K562 (cell line): Measurements from ENCODE around the gene LY6G6C. TPM values are rescaled to one million over a fixed set of nuclear protein-coding genes. Genes with fewer than 3 reads are reported as not detected.

Source experiments
- ATAC-seq: fragments of 200-7000 bp; cut with Tn5 transposase; 3 replicates; pipeline ENCODE4 v1.9.1; 2020; ENCODE audit warnings: moderate library complexity
- BruUV-seq: library from RNA; stranded (reverse); fragments of 400-500 nt; replicated peaks from 2 replicates; lab custom pipeline; 2021; lab: Mats Ljungman, UMichigan
- CTCF ChIA-PET: fragments of 300-600 bp; formaldehyde crosslinking; extraction: SDS; loops from one replicate; lab custom pipeline; 2021; ENCODE audit warnings: low intra/inter-chr PET ratio; lab: Yijun Ruan, JAX
- POLR2A ChIA-PET: fragments of 300-600, 350-650 bp; sonication (Branson Sonifier 250); formaldehyde crosslinking; extraction: SDS; loops from one replicate; lab custom pipeline; 2021; ENCODE audit warnings: antibody characterized with exemption, inconsistent platforms; lab: Yijun Ruan, JAX
- DNase-seq, 4 experiments: peaks; one replicate each; pipeline versions ENCODE4 v3.0.0 to v3.0.0-alpha.2; 2011 to 2018; ENCODE audit warnings: low spot score in 3 of 4, mixed read lengths in 3 of 4; ENCODE audit errors: extremely low read depth in 1 of 4
- FAIRE-seq: peaks from 2 replicates; lab custom pipeline; 2011; peaks lifted over from hg19 to GRCh38; lab: Jason Lieb, UNC
- H2AFZ ChIP-seq: 2 replicates; pipeline ENCODE4 v1.6.0; 2011; ENCODE audit warnings: low read depth, low read length, control low read depth, inconsistent platforms
- H3K27ac ChIP-seq: fragments of 200-600 bp; 3 replicates; pipeline ENCODE4 v1.8.0; 2011; ENCODE audit warnings: low read depth, mild to moderate bottlenecking, control low read depth, inconsistent platforms, low read length, moderate library complexity, mixed read lengths; ENCODE audit errors: extremely low read depth
- H3K27me3 ChIP-seq, 2 experiments: fragments of 300-600 bp in 1 of 2; 2 replicates in 1 of 2; 3 replicates in 1 of 2; pipeline versions ENCODE4 v1.6.0 to v1.8.0; 2011; ENCODE audit warnings: inconsistent platforms in 2 of 2, low read length in 2 of 2, mild to moderate bottlenecking in 1 of 2, mixed read lengths in 1 of 2, moderate library complexity in 1 of 2; ENCODE audit not compliant: control insufficient read depth in 2 of 2, insufficient read depth in 2 of 2
- H3K36me3 ChIP-seq: fragments of 300-600 bp; 3 replicates; pipeline ENCODE4 v1.8.0; 2011; ENCODE audit warnings: mild to moderate bottlenecking, low read length, inconsistent platforms; ENCODE audit not compliant: control insufficient read depth, insufficient read depth
- H3K4me1 ChIP-seq, 2 experiments: fragments of 200-600 bp in 1 of 2; replicated peaks in 1 of 2; 2 replicates in 1 of 2; 3 replicates in 1 of 2; pipeline versions ENCODE4 v1.5.1 to v1.8.0; 2011; ENCODE audit warnings: inconsistent platforms in 2 of 2, low read length in 2 of 2, mild to moderate bottlenecking in 1 of 2, mixed read lengths in 1 of 2, moderate library complexity in 1 of 2; ENCODE audit not compliant: control insufficient read depth in 2 of 2, insufficient read depth in 2 of 2
- H3K4me2 ChIP-seq: 2 replicates; pipeline ENCODE4 v1.6.1; 2011; ENCODE audit warnings: low read length, control low read depth, inconsistent platforms, mixed read lengths; ENCODE audit not compliant: insufficient read depth
- H3K4me3 ChIP-seq: fragments of 200-600 bp; sonication (generic), shearing (Covaris generic); 2 replicates; pipeline ENCODE4 v1.5.1; 2016; ENCODE audit warnings: control low read depth, inconsistent platforms
- H3K79me2 ChIP-seq: fragments of 200-600 bp; 3 replicates; pipeline ENCODE4 v1.8.0; 2011; ENCODE audit warnings: low read length, inconsistent platforms; ENCODE audit not compliant: control insufficient read depth, insufficient read depth
- H3K9ac ChIP-seq, 2 experiments: 2 replicates each; pipeline versions ENCODE4 v1.6.0 to v1.6.1; 2011; ENCODE audit warnings: low read depth in 2 of 2, low read length in 2 of 2, control low read depth in 1 of 2, inconsistent platforms in 1 of 2, mild to moderate bottlenecking in 1 of 2, mixed read lengths in 1 of 2; ENCODE audit not compliant: insufficient read depth in 1 of 2
- H3K9me1 ChIP-seq: one replicate; pipeline ENCODE4 v1.6.0; 2011; ENCODE audit warnings: inconsistent platforms, mild to moderate bottlenecking, low read length, moderate library complexity; ENCODE audit not compliant: control insufficient read depth, insufficient read depth
- H3K9me3 ChIP-seq: replicated peaks from 2 replicates; pipeline ENCODE4 v1.5.1; 2011; ENCODE audit warnings: low read depth, low read length, inconsistent platforms; ENCODE audit not compliant: control insufficient read depth, insufficient read depth
- H4K20me1 ChIP-seq: replicated peaks from 2 replicates; pipeline ENCODE4 v1.6.1; 2011; ENCODE audit warnings: low read length, inconsistent platforms, mixed read lengths; ENCODE audit not compliant: control insufficient read depth, insufficient read depth
- CCNT2 ChIP-seq: IDR thresholded peaks from 2 replicates; pipeline ENCODE4 v1.6.1; 2011; ENCODE audit warnings: borderline replicate concordance, low read depth, mild to moderate bottlenecking, moderate library complexity, mixed read lengths, low read length; ENCODE audit not compliant: insufficient read length; ENCODE audit errors: extremely low read depth
- CREBBP ChIP-seq: IDR thresholded peaks from one replicate; pipeline ENCODE4 v1.6.1; 2012; ENCODE audit warnings: low read depth, mild to moderate bottlenecking, control low read depth, inconsistent platforms, low read length
- DPF2 ChIP-seq: fragments of 450-650 bp; IDR thresholded peaks from 2 replicates; pipeline ENCODE4 v1.6.1; 2016
- NFE2L1 ChIP-seq: fragments of 450-650 bp; IDR thresholded peaks from 2 replicates; pipeline ENCODE4 v1.6.1; 2016; ENCODE audit warnings: missing genetic modification characterization, low read depth, mild to moderate bottlenecking, missing compliant biosample characterization, moderate library complexity, borderline replicate concordance
- PHF8 ChIP-seq: fragments of 200-600 bp; sonication (generic); IDR thresholded peaks from 2 replicates; pipeline ENCODE4 v1.6.1; 2012; ENCODE audit warnings: mixed run types, mild to moderate bottlenecking, inconsistent platforms, low read length, moderate library complexity, borderline replicate concordance
- RBBP5 ChIP-seq: fragments of 200-600 bp; sonication (generic); IDR thresholded peaks from 2 replicates; pipeline ENCODE4 v1.6.1; 2012; ENCODE audit warnings: borderline replicate concordance, mild to moderate bottlenecking, low read length, control low read depth, inconsistent platforms; ENCODE audit not compliant: insufficient read depth, poor library complexity, severe bottlenecking
- TAF7 ChIP-seq: fragments of 450-650 bp; IDR thresholded peaks from 2 replicates; pipeline ENCODE4 v1.6.1; 2016; ENCODE audit warnings: missing genetic modification characterization, missing compliant biosample characterization
- TGIF2 ChIP-seq: sonication (generic); formaldehyde crosslinking; IDR thresholded peaks from 2 replicates; pipeline ENCODE4 v1.8.1; 2022; ENCODE audit warnings: mild to moderate bottlenecking, missing genetic modification reagents, moderate library complexity
- WGBS: fragments of 100-300 bp; shearing (Covaris generic); methylation state at CpG from one replicate; pipeline ENCODE4 v1.1.6; 2016; ENCODE audit warnings: low coverage, mixed read lengths; ENCODE audit not compliant: insufficient coverage; ENCODE audit errors: missing lambda C conversion rate; 5-methylcytosine and 5-hydroxymethylcytosine counted together
- in situ Hi-C: fragments of 300-500 bp; cut with MboI; formaldehyde crosslinking; loops from 4 replicates; pipeline ENCODE4 v1.15.0; 2018; ENCODE audit warnings: inconsistent platforms, mixed read lengths
- intact Hi-C: fragments of 100-400 bp; cut with micrococcal nuclease; formaldehyde crosslinking; loops from 2 replicates; pipeline ENCODE4 v1.14.2; 2022
- polyA plus RNA-seq, 8 experiments: library from polyadenylated mRNA; depleted of rRNA in 4 of 8; stranded (reverse) in 5 of 8; unstranded in 3 of 8; fragments of >200 nt; fragmentation: Nextera tagmentation in 2 of 8; fragmentation: Illumina TruSeq in 1 of 8; extraction: Ambion mirVana in 2 of 8; extraction: Trizol in 1 of 8; gene quantifications; 2 replicates each; pipeline versions ENCODE4 v1.2.1 to v1.2.3, GENCODE V29; 2011 to 2014; ENCODE audit warnings: inconsistent platforms in 1 of 8, missing spikeins in 1 of 8
- total RNA-seq, 7 experiments: library from RNA; depleted of rRNA in 6 of 7; stranded (reverse); fragments of >200 nt in 6 of 7; fragmentation: Illumina TruSeq in 2 of 7; extraction: Trizol in 2 of 7; gene quantifications; 2 replicates each; pipeline versions ENCODE4 v1.2.1 to v1.2.3, GENCODE V29; 2011 to 2021; ENCODE audit warnings: low replicate concordance in 1 of 7
- TF ChIP-seq, protein P1 (sequence below): sonication (generic); IDR thresholded peaks from 2 replicates; pipeline ENCODE4 v1.6.1; 2016
- TF ChIP-seq, protein P2 (sequence below): fragments of 200-800 bp; sonication (Bioruptor generic); IDR thresholded peaks from 2 replicates; pipeline ENCODE4 v1.6.1; 2016; ENCODE audit warnings: missing genetic modification characterization, missing compliant biosample characterization

LY6G6C gene
- total and polyA plus RNA-seq, 9 of the 15 experiments (the other 6 are each of a cell fraction or from before 2014, with no cell fraction given), result 0.06 to 0.20 TPM; not detected in 7

DNA sequence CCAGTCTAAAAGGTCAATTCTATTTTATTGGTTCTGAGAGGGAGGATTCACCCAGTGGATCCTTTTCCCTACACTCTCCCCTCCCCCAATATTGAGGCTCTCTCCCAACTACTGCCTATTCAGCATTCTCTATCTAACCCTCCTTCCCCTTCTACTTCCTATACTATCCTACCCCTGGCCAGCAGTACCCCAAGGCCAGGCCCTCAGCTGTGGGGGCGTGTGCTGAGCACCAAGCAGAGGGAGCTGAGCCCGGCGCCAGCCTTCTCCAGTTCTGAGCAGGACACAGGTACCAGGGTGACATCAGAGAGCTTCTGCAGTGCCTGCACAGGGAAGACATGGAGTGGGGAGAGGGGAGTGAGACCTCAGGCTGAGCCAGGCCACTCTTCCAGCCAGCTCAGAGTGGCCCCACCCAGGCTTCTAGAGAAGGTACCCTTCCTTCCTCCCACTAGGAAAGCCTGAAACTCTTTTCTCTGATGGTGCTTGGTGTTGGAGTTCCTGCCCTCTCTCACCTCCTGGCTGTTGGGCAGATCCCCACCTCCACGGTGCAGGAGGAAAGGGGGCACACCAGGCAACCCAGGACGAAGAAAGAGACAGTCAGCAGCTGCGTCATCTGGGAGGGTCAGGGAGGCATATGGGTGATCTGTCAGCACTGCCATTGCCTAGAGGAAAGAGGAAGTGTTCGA is 5.6 kb upstream of the LY6G6C start (continued):
- TF ChIP-seq PHF8 (peak; percentile 24; the same call in 1 of the 2 replicates), TGIF2 (CRISPR knock-in tag) (no peak), TAF7 (tag) (peak; percentile 30; the same call in 1 of the 2 replicates)
- TF ChIP-seq, protein P1, sequence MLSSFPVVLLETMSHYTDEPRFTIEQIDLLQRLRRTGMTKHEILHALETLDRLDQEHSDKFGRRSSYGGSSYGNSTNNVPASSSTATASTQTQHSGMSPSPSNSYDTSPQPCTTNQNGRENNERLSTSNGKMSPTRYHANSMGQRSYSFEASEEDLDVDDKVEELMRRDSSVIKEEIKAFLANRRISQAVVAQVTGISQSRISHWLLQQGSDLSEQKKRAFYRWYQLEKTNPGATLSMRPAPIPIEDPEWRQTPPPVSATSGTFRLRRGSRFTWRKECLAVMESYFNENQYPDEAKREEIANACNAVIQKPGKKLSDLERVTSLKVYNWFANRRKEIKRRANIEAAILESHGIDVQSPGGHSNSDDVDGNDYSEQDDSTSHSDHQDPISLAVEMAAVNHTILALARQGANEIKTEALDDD, result 0 out of 2 replicates have a peak, but pooled peaks have one; percentile 38

DNA sequence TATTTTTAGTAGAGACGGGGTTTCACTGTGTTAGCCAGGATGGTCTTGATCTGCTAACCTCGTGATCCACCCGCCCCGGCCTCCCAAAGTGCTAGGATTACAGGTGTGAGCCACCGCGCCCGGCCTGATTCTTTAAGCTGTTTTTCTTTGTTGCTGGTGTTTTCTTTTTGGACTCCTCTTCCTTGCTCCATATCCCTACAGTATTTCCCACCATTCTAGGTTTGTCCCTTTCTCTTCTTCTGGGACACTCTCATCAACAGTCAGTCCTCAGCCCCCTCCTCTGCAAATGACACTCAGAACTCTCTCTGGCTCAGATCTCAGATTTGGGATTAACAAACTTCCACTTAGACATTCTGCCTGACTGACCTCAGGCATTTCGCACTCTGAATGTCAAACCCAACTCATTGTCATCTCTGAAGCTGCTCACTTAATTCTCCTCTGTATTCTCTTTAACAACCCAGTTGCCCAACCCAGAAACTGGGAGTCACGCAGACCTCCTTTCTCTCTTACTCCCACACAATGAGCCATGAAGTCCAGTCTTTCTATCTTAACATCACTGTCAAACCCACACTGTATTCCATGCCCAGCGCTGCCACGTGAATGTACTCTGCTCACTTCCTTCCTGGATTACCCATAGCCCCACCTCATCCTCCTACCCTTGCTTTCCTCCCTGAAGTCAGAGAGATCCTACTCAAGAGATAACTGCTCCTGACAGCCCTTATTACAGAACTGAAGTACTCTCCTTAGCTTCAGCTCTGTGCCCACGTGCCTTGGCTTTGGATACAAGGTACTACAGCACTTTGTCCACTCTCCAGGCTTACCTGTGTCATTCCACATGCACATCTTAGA is 4.2 kb upstream of the LY6G6C start:
- Histone ChIP-seq H3K36me3 (peaks cover 32% of the 10 kb centered on the region; the same call in 2 of the 3 replicates), H3K27ac (peak overlapping the region; percentile 64), H3K9me1 (peaks cover 5% of the 10 kb centered on the region), H3K27me3 (no peaks in the 10 kb centered on the region), H3K9ac (peak overlapping the region in 1 of 2 experiments; percentile 12; a peak in 2 of 4 replicates), H4K20me1 (no peaks in the 10 kb centered on the region), H2AFZ (peak overlapping the region; percentile 78), H3K4me1 (peaks cover 43 to 69% of the 10 kb centered on the region in 2 experiments), H3K9me3 (no peaks in the 10 kb centered on the region), H3K79me2 (peaks cover 12% of the 10 kb centered on the region; the same call in 1 of the 3 replicates), H3K4me3 (no peak overlapping the region), H3K4me2 (peak overlapping the region; percentile 56)
- ChIA-PET CTCF (interaction anchor here (0.7 to 1.0 kb wide), 2 partner anchors 9 to 125 kb away, joined by 3 read pairs; no protein-coding TSS in a partner anchor), POLR2A (interaction anchor here (0.6 to 15.0 kb wide), 12 partner anchors 10 to 106 kb away, joined by 3 to 236 read pairs (median 4); partner anchors contain the start of genes APOM, CLIC1, CSNK2B and DDAH2)
- BruUV-seq, result no TSS peak
- ATAC-seq (no peak), DNase-seq (peak in 2 of 4 experiments; percentile 67 to 78), FAIRE-seq (peak; percentile 85)
- WGBS, result 61% methylated on average over 12 of the region's 12 CpGs
- in situ Hi-C loops (no loop called here), intact Hi-C loops (no loop called here)
- TF ChIP-seq RBBP5, result peak; percentile 43
- TF ChIP-seq CCNT2, result no peak
- TF ChIP-seq, protein P2, sequence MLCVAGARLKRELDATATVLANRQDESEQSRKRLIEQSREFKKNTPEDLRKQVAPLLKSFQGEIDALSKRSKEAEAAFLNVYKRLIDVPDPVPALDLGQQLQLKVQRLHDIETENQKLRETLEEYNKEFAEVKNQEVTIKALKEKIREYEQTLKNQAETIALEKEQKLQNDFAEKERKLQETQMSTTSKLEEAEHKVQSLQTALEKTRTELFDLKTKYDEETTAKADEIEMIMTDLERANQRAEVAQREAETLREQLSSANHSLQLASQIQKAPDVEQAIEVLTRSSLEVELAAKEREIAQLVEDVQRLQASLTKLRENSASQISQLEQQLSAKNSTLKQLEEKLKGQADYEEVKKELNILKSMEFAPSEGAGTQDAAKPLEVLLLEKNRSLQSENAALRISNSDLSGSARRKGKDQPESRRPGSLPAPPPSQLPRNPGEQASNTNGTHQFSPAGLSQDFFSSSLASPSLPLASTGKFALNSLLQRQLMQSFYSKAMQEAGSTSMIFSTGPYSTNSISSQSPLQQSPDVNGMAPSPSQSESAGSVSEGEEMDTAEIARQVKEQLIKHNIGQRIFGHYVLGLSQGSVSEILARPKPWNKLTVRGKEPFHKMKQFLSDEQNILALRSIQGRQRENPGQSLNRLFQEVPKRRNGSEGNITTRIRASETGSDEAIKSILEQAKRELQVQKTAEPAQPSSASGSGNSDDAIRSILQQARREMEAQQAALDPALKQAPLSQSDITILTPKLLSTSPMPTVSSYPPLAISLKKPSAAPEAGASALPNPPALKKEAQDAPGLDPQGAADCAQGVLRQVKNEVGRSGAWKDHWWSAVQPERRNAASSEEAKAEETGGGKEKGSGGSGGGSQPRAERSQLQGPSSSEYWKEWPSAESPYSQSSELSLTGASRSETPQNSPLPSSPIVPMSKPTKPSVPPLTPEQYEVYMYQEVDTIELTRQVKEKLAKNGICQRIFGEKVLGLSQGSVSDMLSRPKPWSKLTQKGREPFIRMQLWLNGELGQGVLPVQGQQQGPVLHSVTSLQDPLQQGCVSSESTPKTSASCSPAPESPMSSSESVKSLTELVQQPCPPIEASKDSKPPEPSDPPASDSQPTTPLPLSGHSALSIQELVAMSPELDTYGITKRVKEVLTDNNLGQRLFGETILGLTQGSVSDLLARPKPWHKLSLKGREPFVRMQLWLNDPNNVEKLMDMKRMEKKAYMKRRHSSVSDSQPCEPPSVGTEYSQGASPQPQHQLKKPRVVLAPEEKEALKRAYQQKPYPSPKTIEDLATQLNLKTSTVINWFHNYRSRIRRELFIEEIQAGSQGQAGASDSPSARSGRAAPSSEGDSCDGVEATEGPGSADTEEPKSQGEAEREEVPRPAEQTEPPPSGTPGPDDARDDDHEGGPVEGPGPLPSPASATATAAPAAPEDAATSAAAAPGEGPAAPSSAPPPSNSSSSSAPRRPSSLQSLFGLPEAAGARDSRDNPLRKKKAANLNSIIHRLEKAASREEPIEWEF, result no peak
- no peak for TF ChIP-seq NFE2L1 (tag)
- peak; percentile 82 for TF ChIP-seq DPF2
- TF ChIP-seq CREBBP, result peak; percentile 40
